Testis (tissue), 2 donors: ENCODE data around the gene C6orf132.

Experiments
- POLR2A ChIP-seq: fragments of 450-650 bp; IDR thresholded peaks from one replicate; pipeline ENCODE4 v1.6.1; 2017; ENCODE audit warnings: antibody characterized with exemption, mild to moderate bottlenecking, moderate library complexity
- TF ChIP-seq, protein P1 (sequence below), 3 experiments: fragments of 450-650 bp in 2 of 3; fragments of 200-600 bp in 1 of 3; sonication (generic) in 1 of 3; IDR thresholded peaks; one replicate each; pipeline ENCODE4 v1.5.1; 2016 to 2019; ENCODE audit warnings: antibody characterized with exemption in 3 of 3, mild to moderate bottlenecking in 2 of 3, moderate library complexity in 1 of 3

DNA sequence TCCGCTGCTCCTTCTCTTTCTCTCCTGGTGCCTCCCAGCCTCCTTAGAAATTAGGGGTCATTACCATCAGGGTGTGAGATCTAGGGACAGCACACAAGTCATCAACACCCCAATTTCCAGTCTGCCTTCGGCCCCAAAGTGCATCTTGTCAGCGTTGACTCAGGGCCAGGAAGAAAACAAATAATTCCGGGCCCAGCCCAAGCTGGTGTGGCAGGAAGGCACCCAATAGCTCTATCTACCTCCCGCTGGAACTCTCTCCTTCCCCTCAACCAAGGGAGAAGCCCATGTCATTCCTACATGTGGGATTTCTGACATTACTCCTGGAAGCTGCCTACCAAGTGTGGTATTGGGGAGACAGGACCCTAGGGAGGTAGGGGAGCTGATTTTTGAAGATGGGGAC is 11.5 kb upstream of the C6orf132 start:
- TF ChIP-seq, protein P1, sequence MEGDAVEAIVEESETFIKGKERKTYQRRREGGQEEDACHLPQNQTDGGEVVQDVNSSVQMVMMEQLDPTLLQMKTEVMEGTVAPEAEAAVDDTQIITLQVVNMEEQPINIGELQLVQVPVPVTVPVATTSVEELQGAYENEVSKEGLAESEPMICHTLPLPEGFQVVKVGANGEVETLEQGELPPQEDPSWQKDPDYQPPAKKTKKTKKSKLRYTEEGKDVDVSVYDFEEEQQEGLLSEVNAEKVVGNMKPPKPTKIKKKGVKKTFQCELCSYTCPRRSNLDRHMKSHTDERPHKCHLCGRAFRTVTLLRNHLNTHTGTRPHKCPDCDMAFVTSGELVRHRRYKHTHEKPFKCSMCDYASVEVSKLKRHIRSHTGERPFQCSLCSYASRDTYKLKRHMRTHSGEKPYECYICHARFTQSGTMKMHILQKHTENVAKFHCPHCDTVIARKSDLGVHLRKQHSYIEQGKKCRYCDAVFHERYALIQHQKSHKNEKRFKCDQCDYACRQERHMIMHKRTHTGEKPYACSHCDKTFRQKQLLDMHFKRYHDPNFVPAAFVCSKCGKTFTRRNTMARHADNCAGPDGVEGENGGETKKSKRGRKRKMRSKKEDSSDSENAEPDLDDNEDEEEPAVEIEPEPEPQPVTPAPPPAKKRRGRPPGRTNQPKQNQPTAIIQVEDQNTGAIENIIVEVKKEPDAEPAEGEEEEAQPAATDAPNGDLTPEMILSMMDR (IDR thresholded peaks at IDR 0.05): no peak
- no peak for TF ChIP-seq POLR2A
